DND-41 (cell line): ENCODE data around the gene PNPT1.

ENCODE experiments used
- EZH2 ChIP-seq: IDR thresholded peaks from 3 replicates; pipeline ENCODE4 v1.6.1; 2012; ENCODE audit warnings: borderline replicate concordance, low read depth, mild to moderate bottlenecking, moderate library complexity, low read length, inconsistent platforms; ENCODE audit not compliant: severe bottlenecking
- TF ChIP-seq, protein P1 (sequence below): IDR thresholded peaks from 2 replicates; pipeline ENCODE4 v1.5.1; 2012; ENCODE audit warnings: borderline replicate concordance, low read length, moderate library complexity, mild to moderate bottlenecking; ENCODE audit not compliant: poor library complexity, severe bottlenecking; ENCODE audit errors: extremely low read depth

DNA sequence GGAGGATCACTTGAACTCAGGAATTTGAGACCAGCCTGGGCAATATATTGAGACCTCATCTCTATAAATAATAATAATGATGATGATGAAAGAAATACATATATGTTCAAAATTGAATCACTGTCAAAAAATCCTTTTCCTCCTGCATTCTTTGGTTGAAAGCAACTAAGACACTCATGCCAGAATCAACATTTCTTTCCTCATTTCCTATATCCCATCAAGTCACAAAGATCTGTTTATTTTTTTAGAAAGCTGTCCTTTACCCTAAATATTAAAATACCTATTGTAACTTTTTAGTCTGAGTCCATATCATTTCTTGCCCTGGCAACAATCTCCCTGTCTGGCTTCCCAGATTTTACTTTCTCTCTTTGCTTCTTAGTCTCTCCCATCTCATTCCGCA, 44.4 kb downstream of the PNPT1 start:
- TF ChIP-seq, protein P1, sequence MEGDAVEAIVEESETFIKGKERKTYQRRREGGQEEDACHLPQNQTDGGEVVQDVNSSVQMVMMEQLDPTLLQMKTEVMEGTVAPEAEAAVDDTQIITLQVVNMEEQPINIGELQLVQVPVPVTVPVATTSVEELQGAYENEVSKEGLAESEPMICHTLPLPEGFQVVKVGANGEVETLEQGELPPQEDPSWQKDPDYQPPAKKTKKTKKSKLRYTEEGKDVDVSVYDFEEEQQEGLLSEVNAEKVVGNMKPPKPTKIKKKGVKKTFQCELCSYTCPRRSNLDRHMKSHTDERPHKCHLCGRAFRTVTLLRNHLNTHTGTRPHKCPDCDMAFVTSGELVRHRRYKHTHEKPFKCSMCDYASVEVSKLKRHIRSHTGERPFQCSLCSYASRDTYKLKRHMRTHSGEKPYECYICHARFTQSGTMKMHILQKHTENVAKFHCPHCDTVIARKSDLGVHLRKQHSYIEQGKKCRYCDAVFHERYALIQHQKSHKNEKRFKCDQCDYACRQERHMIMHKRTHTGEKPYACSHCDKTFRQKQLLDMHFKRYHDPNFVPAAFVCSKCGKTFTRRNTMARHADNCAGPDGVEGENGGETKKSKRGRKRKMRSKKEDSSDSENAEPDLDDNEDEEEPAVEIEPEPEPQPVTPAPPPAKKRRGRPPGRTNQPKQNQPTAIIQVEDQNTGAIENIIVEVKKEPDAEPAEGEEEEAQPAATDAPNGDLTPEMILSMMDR: no peak
- no peak for TF ChIP-seq EZH2
